GM23338 (cell line): ENCODE measurements around the gene CHMP4B.

Experiments used
- CREB1 ChIP-seq: fragments of 250-450 bp; sonication (Bioruptor Pico); IDR thresholded peaks from 2 replicates; pipeline ENCODE4 v1.5.0; 2020; ENCODE audit warnings: low read depth, mild to moderate bottlenecking, moderate library complexity
- CTCF ChIP-seq, 2 experiments: fragments of 200-600 bp in 1 of 2; sonication (generic) in 1 of 2; conservative IDR thresholded peaks; 2 replicates each; pipeline versions ENCODE4 v1.5.1 to v1.6.1; 2016 to 2017; ENCODE audit warnings: antibody characterized with exemption in 2 of 2, low read depth in 2 of 2, mild to moderate bottlenecking in 2 of 2, moderate library complexity in 1 of 2
- EZH2 ChIP-seq: fragments of 200-600 bp; sonication (generic); IDR thresholded peaks from one replicate; pipeline ENCODE4 v1.8.0; 2017; ENCODE audit warnings: antibody characterized with exemption, mild to moderate bottlenecking, low read depth; ENCODE audit not compliant: unreplicated experiment
- EZH2phosphoT487 ChIP-seq: fragments of 200-600 bp; sonication (generic); IDR thresholded peaks from one replicate; pipeline ENCODE4 v1.8.1; 2018; ENCODE audit warnings: antibody characterized with exemption; ENCODE audit not compliant: unreplicated experiment
- JUNB ChIP-seq: IDR thresholded peaks from one replicate; pipeline ENCODE4 v1.6.1; 2016; ENCODE audit warnings: antibody characterized with exemption; ENCODE audit not compliant: unreplicated experiment
- NANOG ChIP-seq: IDR thresholded peaks from 2 replicates; pipeline ENCODE4 v1.6.1; 2016; ENCODE audit warnings: antibody characterized with exemption, borderline replicate concordance
- POLR2AphosphoS5 ChIP-seq: IDR thresholded peaks from 2 replicates; pipeline ENCODE4 v1.6.1; 2016; ENCODE audit warnings: antibody characterized with exemption, low read depth
- REST ChIP-seq: IDR thresholded peaks from one replicate; pipeline ENCODE4 v1.6.1; 2018; ENCODE audit warnings: antibody characterized with exemption; ENCODE audit not compliant: unreplicated experiment
- ZNF114 ChIP-seq: fragments of 250-450 bp; sonication (Bioruptor Pico); IDR thresholded peaks from 2 replicates; pipeline ENCODE4 v1.5.0; 2020; ENCODE audit warnings: mild to moderate bottlenecking, moderate library complexity

GRCh38 chr20:33853507-33853813, 42.3 kb downstream of the CHMP4B start:
- TF ChIP-seq CTCF (conservative IDR thresholded peaks at IDR 0.05; ENCODE audit: low read depth in 2 of 2) (no peak), POLR2AphosphoS5 (no peak), ZNF114 (CRISPR knock-in tag) (no peak), CREB1 (CRISPR knock-in tag) (no peak), EZH2 (no peak), EZH2phosphoT487 (no peak), REST (no peak), JUNB (no peak), NANOG (no peak)
